Stimulated activated CD8-positive, alpha-beta memory T cell treated with anti-CD3 and anti-CD28 coated beads, Interleukin-4, amount 100 ng/mL, for 48 hours (primary cell): Measurements from ENCODE around the gene TTC28.

Experiments used
- DNase-seq: peaks from one replicate; pipeline ENCODE4 v3.0.0-alpha.2; 2020

Gene TTC28

GRCh38 chr22:27935897-27936296, 743.7 kb downstream of the TTC28 start:
- DNase-seq, result no peak

DNA sequence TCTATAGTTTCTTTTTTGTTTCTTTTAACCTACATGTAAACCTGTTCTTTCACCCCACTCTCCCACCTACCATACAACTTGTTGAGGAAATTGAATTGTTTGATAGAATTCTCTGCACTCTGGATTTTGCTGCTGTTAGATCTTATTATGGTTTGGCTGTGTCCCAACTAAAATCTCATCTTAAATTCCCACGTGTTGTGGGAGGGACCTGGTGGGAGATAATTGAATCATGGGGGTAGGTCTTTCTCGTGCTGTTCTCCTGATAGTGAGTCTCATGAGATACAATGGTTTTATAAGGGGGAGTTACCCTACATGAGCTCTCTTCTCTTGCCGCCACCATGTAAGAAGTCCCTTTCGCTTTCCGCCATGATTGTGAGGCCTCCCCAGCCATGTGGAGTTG, 745.6 kb downstream of the TTC28 start:
- no peak for DNase-seq

- DNase-seq, result no peak
These were observed 746.3 kb downstream of the TTC28 start for GRCh38 chr22:27933186-27933983.

GRCh38 chr22:27930331-27931060, 749.1 kb downstream of the TTC28 start:
- no peak for DNase-seq
